DMS 273 (cell line): Measurements from ENCODE around the gene SUPT20HL2.
"Not testable (repeated sequence)": the region's sequence is repeated elsewhere in the genome, so short reads cannot be mapped to it uniquely, and the experiment has no call there.

Experiments
- DNase-seq: peaks from one replicate; lab custom pipeline; 2025; ENCODE audit not compliant: unreplicated experiment; lab: John Stamatoyannopoulos, UW

SUPT20HL2 gene

DNA sequence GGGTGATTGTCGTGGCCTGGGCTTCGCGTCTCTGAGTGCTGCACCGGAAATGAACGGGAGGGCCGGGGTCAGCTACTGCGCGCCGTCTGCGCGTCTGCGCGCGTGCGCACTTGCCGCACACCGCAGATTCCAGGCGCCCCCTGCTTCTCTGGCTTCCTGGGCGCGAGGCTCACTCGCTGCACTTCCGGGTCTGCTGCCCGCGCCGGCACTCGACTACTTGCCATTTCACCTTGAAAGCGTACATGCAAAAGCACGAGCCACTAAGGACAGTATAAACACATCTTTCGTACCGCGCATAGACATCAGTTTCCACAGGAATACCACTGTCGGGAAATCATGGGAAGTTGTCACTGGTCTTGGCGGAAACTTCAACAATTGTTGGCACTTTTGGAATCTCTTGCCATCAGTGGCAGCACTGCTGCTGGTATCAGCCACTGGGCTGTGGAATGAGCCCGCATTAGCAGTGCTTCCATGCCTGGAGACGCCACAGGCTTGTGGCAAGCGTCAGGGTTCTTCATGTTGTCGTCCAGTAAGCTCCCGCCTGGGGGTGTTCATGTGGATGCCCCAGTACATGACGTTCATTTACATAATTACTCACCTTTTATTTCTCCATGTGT is at the start of gene SUPT20HL2:
Gene SUPT20HL2, minus strand, starts transcription at position 51 of the 617 bp plus-strand sequence. CDS start 754 bp downstream, outside the sequence.
- no peak for DNase-seq

DNA sequence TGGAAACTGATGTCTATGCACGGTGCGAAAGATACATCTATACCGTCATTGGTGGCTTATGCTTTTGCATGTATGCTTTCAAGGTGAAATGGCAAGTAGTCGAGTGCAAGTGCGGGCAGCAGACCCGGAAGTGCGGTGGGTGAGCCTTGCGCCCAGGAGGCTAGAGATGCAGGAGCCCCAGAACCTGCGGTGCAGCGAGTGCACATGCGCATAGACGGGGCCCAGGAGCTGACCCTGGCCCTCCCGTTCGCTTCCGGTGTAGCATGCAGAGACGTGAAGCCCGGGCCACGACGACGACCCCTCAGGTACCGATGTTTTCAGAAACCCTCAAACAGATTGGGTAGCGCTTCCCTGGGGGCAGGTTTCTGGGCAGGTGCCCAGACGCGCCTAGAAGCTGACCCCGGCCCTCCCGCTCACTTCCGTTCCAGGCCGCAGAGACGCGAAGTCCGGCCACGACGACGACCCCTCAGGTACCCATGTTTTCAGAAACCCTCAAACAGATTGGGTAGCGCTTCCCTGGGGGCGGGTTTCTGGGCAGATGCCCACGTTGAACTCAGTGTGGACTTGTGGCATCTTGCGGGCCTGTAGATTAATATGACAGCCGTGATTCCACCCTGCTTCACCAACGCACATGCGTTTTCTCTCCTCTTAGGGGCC is 48.3 kb upstream of the SUPT20HL2 start:
- not testable (repeated sequence) for DNase-seq

DNA sequence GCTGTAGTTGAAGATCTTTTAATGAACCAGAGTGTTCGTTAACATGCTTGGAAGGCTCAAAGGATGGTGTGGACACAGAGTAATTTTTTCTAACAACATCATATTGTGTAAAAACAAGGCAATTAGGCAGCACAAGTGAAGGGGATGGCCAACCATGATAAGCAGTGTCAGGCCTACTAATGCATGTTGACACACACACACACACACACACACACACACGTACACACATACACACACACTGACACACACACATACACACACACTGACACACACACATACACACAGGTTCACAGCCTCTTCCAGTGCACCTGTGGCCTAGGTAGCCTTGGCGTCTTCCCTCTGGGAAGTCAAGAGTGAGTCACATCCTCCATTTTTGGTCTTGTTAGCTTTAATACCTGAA is 46.4 kb upstream of the SUPT20HL2 start, which contains the start of gene SUPT20HL1:
Gene SUPT20HL1, plus strand, starts transcription at position 368 of the 400 bp plus-strand sequence. CDS start 2,122 bp downstream, outside the sequence.
- DNase-seq = no peak

DNA sequence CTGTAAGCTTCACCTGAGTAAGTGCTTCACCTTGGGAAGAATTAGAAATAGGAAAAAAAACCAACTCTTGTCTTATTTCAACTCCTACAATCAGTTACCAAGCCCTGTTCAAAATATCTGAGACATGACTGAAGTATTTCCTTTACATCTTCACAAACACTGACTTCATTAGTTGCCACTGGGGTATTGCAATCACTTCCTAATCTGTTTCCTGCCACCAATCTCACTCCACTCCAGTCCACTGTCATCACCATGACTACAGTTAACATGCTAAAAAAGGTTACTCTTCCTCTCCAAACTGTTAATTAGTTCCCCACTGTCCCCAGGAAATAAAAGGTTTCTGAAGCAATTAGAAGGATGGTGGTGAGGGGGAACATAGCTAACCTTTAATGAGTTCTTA is 43.2 kb upstream of the SUPT20HL2 start:
- DNase-seq = no peak

DNA sequence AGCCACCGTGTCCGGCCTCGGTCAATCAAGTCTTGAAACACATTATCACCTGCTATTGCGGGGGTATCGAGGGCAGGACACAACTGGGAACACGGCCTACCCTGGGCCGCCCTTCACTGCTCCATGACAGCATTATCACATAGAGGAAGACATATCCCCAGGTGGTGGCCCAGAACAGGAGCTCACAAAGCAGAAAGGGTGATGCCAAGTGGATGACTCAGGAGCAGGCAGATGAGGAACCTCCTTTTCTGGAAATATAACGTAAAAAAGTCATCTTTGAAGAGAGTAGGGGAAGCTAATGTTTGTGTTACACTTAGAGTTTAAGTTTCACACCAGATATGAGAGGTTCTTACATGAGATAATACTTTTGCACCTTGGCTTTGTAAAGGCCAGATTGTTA is 41.2 kb upstream of the SUPT20HL2 start:
- no peak for DNase-seq

DNA sequence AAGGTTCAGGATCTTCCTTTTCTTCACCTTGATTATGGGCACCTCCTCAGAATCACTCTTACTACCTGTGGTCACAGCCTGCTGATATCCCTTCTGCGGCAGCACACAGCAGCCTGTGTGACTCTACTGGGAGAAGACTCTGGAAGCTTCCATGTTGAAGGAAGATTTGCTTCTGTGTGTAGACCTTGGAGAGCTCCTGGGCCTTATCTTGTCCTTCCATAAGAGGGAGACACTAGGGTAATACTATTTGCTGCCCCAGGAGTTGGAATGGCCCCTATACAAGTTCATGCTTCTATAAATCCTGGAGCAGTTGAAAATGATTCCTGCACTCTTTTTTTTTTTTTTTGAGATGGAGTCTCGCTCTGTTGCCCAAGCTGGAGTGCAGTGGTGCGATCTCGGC is 36.3 kb upstream of the SUPT20HL2 start:
- DNase-seq = no peak

DNA sequence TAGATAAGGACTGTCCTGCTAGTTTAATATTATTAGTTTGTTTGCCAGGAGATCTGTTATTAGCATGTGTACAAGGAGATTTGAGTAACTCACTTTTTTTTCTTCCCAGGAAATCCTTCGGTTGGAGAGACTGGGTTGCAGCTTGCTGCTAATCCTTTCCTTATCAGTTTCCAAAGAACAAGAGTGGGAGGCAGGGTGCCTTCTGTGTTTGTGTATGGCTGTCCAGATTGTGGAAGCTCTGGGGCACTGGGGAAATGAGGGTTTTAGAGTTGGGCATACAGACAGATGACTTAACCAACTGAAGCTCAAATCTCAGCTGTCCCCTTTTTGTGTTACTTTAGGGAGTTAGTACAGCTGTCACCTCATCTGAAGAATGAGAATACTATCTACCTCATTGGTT is 34.0 kb upstream of the SUPT20HL2 start:
- DNase-seq = peak; percentile 79

DNA sequence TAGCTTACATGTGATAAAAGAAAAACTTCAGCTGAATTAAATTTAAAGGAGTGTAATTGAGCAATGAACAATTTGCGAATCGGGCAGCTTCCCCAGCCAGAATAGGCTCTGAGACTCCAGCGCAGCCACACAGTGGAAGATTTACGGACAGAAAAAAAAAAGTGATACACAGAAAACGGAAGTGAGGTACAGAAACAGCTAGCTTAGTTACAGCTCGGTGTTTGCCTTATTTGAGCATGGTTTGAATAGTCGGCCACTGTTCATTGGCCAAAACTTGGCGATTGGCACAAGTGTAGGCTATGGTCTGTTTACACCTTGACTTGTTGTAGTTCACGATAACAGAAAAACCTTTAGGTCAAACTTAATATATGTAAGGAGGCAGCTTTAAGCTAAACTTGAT is 29.9 kb upstream of the SUPT20HL2 start:
- DNase-seq = no peak

DNA sequence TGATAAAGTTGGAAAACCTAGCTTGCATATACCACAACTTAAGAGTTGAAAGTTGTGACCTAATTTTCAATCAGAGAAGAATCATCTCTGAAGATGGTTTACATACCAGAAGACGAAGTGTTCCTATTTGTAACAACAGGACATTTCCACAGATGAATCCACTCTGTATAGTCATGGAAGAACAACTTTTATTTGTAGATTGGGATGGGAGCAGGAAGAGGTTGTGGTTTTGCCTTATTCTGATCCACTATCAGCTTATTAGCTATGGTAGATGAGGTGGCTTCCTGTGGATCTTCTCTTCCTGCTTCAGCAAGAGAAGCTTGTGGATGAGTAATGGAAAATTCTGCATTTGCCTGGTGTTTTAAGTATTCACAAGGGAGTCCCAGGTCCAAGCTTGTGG is 27.9 kb upstream of the SUPT20HL2 start:
- DNase-seq = no peak

DNA sequence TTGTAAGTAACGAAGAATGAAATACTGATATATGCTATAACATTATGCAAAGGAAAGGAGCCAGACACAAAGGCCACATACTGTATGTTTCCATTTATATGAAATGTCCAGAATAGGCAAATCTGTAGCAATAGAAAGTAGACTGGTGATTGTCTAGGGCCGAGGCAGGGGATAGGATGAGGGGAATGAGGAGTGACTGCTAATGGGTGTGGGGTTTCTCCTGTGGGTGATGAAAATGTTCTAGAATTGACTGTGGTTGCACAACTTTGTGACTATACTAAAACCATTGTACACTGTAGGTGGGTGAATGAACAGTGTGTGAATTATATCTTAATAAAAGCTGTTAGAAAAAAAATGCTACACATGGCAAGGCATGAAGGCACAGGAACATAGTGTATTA is 26.6 kb upstream of the SUPT20HL2 start:
- no peak for DNase-seq

DNA sequence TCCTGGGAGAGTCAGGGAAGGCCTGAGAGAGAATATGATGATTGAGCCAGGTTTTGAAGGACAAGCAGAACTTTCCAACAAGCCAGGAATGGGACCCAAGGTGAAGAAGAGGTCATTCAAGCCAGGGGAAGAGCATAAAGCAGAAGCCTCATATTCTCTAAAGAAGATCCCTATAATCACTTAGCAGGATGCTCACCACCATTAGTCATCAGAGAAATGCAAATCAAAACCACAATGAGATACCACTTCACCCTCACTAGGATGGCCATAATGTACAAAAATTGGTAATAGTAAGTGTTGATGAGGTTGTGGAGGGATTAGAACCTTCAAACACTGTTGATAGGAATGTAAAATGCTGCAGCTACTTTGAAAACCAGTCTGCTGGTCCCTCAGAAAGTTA is 26.0 kb upstream of the SUPT20HL2 start:
- no peak for DNase-seq

DNA sequence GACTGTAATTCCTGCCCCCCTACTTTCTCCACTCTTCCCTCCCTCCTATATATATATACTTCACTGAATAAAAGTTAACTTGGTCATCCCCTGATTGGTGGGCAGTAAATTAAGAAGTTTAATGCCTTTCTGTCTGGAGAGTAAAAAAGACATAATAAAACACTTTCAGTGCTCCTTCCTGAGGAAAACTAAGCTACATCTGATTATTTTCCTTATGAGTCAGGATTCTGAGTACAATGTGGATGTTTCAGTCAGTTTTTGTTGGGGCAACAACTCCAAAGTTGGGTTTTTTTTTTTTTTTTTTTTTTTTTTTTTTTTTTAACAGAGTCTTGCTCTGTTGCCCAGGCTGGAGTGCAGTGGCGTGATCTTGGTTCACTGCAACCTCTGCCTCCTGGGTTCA is 22.0 kb upstream of the SUPT20HL2 start:
- no peak for DNase-seq

DNA sequence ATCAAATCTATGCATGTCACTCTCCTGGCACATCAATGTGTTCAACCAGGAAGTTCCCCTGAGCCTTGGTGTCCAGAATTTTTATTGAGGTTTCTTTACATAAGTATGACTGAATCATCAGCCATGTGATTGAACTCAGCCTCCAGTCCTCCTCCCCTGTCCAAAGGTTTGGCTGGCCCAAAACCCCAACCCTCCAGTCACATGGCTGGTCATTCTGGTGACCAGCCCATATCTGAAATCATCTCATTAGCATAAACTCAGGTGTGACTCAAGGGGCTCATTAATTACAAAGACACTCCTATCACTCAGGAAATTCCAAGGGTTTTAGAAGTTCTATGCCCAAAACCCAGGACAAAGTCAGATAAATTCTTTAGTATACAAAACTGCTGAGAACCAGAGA is 20.6 kb upstream of the SUPT20HL2 start:
- no peak for DNase-seq

DNA sequence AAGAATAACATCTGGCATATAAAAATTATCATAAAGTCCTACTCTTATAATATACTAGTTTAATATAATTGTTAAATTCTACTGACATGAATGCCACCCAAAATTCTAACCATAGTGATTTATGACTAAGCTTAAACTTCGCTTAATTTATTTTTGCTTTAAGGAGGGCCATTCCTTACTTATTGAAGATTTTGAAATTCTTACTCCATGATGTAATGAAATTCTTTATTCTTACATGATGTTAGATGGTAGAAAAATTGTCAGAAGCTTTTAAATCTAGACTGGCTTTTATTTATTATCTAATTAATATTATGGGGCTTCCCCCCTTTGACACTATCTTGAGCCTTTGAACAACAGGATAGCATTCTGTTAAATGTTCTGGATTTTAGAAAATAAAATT is 19.5 kb upstream of the SUPT20HL2 start:
- DNase-seq = no peak

DNA sequence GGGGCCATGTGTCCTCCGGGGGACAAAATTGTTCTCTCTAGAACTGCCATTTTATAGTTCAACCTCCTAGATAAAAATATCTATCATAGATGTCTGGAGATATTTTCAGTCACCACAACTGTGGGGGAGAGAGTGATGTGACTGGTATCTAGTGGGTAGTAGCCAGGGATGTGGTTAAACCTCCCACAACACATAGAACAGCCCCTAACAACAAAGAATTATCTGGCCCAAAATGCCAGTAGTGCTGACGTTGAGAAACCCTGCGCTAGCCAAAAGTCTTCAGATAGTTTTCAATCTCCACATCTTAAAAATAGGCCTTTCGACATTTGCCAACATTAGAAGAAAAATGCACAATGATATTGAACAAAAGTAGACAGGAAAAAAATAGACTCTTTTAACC is 19.0 kb upstream of the SUPT20HL2 start:
- DNase-seq = no peak

DNA sequence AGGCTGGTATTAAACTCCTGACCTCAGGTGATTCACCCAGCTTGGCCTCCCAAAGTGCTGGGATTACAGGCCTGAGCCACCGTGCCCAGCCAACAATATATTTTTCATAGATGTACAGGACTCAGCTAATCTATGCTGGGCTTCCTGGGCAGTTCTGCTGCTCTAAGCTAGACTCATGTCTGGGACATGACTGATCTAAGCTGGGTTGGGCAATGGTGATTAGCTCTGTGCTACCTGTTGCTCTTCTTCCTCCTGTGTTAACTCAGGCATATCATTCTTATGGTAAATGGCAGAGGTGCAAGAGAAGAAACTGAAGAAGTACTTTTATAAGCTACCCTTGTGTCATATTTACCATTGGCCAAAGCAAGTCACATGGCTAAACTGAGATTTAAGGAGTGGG is 11.4 kb upstream of the SUPT20HL2 start:
- DNase-seq = no peak

DNA sequence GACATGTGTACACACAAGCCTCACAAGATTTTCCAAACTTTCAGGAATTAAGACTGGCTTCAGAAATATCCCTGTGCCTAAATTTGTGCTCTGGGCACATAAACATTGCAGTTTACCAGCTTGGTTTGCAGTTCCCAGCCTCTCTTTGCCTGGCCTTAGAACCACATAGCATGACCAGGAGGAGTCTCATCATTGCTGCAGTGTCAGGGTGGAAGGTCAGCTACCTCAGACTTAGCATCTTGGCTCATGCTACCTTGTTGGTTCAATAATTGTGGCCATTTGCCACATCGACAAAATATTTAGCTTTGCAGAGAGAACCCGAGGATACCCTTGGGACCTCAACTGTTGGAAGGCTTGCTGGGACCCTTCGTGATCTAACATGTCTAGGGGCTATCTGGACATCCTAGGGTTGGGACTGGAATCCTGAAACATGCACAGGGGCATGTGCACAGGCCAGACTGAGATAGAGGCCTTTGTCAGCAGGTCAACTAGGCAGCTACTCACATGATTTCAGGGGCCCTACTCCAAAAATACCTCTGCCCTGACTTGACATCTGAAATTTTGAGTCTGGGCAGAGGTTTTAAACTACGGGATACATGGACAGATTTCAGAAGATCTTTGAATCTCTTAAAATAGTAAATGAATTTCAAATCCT is 8.0 kb upstream of the SUPT20HL2 start:
- DNase-seq = no peak

DNA sequence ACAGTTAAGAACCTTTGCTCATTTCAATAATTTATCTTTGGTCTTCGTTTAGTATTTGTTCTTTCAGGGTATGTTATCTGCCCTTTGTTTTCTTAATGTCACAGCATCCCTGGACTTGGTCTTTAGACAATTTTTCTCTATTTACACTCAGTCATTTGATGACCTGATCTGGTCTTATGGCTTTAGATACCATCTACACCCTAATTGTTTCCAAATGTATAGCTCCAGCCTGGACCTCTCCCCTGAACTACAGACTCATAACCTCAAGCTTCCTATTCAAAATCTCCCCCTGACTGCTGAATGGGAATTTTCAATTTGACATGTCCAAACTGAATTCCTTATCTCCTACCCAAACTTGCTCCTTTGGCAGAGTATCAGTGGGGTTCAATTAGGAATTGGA is 3.7 kb upstream of the SUPT20HL2 start:
- no peak for DNase-seq

DNA sequence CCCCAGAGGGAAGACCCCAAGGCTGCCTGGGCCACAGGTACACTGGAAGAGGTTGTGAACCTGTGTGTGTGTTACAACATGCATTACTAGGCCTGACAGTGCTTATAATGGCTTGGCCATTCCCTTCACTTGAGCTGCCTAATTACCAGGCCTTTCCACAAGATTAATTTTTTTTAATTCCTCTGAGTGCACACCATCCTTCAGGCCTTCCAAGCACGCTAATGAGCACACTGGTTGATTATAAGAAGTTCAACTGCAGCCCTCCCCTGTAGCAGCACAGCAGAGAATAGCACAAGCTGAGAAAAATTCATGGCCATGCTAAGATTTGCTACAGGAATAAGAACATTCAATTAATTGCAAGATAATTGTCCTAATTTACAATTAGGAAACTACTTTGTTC is 2.2 kb upstream of the SUPT20HL2 start:
- no peak for DNase-seq

DNA sequence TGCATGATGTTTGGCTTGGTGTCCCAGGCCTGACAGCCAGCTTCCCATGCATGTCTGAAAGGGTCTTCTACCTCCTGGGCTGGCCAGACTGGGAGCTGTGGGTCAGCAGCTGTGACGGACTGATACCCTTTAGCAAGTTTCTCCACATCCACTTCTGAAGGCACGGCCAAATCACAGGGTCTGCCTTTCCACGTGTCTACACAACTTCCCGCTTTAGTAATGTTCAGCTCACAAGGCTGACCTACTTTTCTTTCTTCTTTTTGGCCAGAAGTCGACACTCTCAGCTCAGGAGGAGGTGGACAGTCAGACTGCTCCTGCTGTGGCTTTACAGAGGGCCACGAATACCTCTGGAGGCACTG is 1.6 kb downstream of the SUPT20HL2 start:
- DNase-seq = not testable (repeated sequence)

DNA sequence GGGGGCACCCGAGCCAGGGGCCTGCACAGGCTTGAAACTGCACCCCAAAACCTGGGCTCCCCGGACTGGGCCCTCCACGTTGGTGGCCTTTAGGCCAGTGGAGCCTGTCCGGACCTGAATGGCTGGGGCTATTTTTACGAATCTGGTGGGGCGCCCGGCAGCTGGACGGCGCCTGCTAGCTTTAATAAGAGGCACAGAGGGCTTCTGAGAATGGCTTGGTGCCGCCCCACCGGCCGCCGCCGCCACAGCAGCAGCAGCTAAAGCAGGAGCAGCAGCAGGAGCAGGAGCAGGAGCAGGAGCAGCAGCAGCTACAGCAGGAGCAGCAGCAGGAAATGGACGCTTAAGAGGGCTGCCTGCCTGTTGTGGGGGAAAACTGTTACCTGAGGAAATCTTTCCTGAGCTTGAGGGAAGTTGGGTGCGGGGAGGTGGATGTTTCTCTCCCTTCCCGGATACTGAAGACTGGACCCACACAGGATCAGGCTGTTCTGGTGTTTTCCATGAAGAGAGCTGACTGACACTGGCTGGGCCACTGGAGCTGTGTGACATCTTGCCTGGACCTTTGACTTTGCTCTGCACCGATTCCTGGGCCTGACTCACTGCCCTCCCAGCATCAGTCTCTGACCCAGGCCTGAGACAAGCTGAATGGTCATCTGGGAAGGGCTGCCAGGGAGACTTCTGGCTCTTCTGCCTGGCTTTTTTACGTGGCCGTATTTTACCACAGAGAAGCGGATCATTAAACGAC is 2.2 kb downstream of the SUPT20HL2 start:
- DNase-seq = not testable (repeated sequence)

DNA sequence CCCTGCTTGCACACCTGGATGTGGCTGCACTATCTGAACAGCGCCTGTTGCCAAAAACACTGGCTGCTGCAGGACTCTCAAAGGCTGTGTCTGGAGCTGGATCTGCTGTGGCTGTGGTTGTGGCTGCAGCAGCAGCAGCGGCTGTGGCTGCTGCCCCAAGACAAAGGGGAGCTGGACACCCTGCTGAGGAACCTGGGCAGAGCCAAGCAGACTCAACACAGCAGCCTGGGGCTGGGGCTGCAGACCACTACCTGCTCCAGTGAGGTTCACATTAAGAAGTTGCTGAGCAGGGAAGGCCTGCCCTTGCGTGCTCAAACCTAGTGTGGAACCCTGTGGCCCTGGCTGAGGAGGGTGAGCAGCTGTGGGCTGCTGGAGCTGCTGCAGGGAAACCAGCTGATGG is 3.0 kb downstream of the SUPT20HL2 start:
- not testable (repeated sequence) for DNase-seq
